IMR-90 (cell line): ENCODE results near the gene GFI1. TPM values are rescaled to one million over a fixed set of nuclear protein-coding genes. Genes with fewer than 3 reads are reported as not detected.
"Not testable (repeated sequence)": the region's sequence is repeated elsewhere in the genome, so short reads cannot be mapped to it uniquely, and the experiment has no call there.

Experiments used
- ATAC-seq: fragments of 200-7000 bp; cut with Tn5 transposase; 2 replicates; pipeline ENCODE4 v1.9.1; 2020; ENCODE audit warnings: low read depth, mild to moderate bottlenecking, moderate library complexity
- BruUV-seq: library from RNA; stranded (reverse); fragments of 400-500 nt; replicated peaks from 2 replicates; lab custom pipeline; 2021; lab: Mats Ljungman, UMichigan
- CTCF ChIA-PET: fragments of 300-600 bp; formaldehyde crosslinking; extraction: SDS; loops from one replicate; lab custom pipeline; 2021; ENCODE audit warnings: antibody characterized with exemption; lab: Yijun Ruan, JAX
- POLR2A ChIA-PET: fragments of 300-600 bp; sonication (Branson Sonifier 250); formaldehyde crosslinking; loops from one replicate; lab custom pipeline; 2022; ENCODE audit warnings: antibody characterized with exemption; ENCODE audit not compliant: unreplicated experiment; lab: Charles Lee
- DNase-seq: peaks from one replicate; pipeline ENCODE4 v3.0.0; 2013
- H2AFZ ChIP-seq: replicated peaks from 2 replicates; pipeline ENCODE3; 2013; ENCODE audit warnings: low read length, mild to moderate bottlenecking; ENCODE audit not compliant: poor library complexity
- H2AK5ac ChIP-seq: 2 replicates; pipeline ENCODE4 v1.6.1; 2013; ENCODE audit warnings: low read depth, low read length, inconsistent platforms
- H2AK9ac ChIP-seq: replicated peaks from 2 replicates; pipeline ENCODE3; 2013; ENCODE audit warnings: mild to moderate bottlenecking, low read depth, low read length, moderate library complexity; ENCODE audit not compliant: poor library complexity
- H2BK120ac ChIP-seq: 2 replicates; pipeline ENCODE4 v1.6.1; 2013; ENCODE audit warnings: low read depth, low read length, inconsistent platforms
- H2BK15ac ChIP-seq: 3 replicates; pipeline ENCODE4 v1.6.1; 2013; ENCODE audit warnings: low read depth, low read length, inconsistent platforms
- H2BK20ac ChIP-seq: 2 replicates; pipeline ENCODE4 v1.6.1; 2013; ENCODE audit warnings: low read depth, mild to moderate bottlenecking, inconsistent platforms, low read length, moderate library complexity
- H2BK5ac ChIP-seq: 2 replicates; pipeline ENCODE4 v1.6.1; 2013; ENCODE audit warnings: mild to moderate bottlenecking, low read depth, low read length, inconsistent platforms; ENCODE audit not compliant: poor library complexity, severe bottlenecking
- H3K14ac ChIP-seq: replicated peaks from 2 replicates; pipeline ENCODE4 v1.6.1; 2013; ENCODE audit warnings: low read depth, low read length, inconsistent platforms
- H3K18ac ChIP-seq: 2 replicates; pipeline ENCODE4 v1.6.1; 2013; ENCODE audit warnings: low read depth, low read length, control low read depth
- H3K23ac ChIP-seq: 2 replicates; pipeline ENCODE4 v1.6.1; 2013; ENCODE audit warnings: low read depth, low read length, inconsistent platforms
- H3K27ac ChIP-seq: 2 replicates; pipeline ENCODE4 v1.5.1; 2013; ENCODE audit warnings: mild to moderate bottlenecking, control low read depth, low read length; ENCODE audit not compliant: insufficient read depth
- H3K27me3 ChIP-seq: 2 replicates; pipeline ENCODE4 v1.6.1; 2013; ENCODE audit warnings: low read length; ENCODE audit not compliant: control insufficient read depth, insufficient read depth
- H3K36me3 ChIP-seq: 2 replicates; pipeline ENCODE4 v1.6.1; 2013; ENCODE audit warnings: low read length, mixed read lengths; ENCODE audit not compliant: control insufficient read depth, insufficient read depth
- H3K4ac ChIP-seq: 2 replicates; pipeline ENCODE4 v1.6.1; 2013; ENCODE audit warnings: low read depth, low read length, inconsistent platforms
- H3K4me1 ChIP-seq: 2 replicates; pipeline ENCODE4 v1.6.1; 2013; ENCODE audit warnings: low read length, mixed read lengths; ENCODE audit not compliant: control insufficient read depth, insufficient read depth
- H3K4me2 ChIP-seq: 2 replicates; pipeline ENCODE4 v1.6.1; 2013; ENCODE audit warnings: low read depth, mild to moderate bottlenecking, control low read depth, low read length, moderate library complexity
- H3K4me3 ChIP-seq: 2 replicates; pipeline ENCODE4 v1.5.1; 2013; ENCODE audit warnings: low read depth, mild to moderate bottlenecking, control low read depth, low read length, moderate library complexity; ENCODE audit not compliant: insufficient read depth
- H3K56ac ChIP-seq: 2 replicates; pipeline ENCODE4 v1.6.1; 2013; ENCODE audit warnings: low read length, inconsistent platforms; ENCODE audit not compliant: insufficient read depth; ENCODE audit errors: extremely low read depth
- H3K79me1 ChIP-seq, 2 experiments: 2 replicates each; pipeline ENCODE4 v1.6.1; 2013; ENCODE audit warnings: low read length in 2 of 2, inconsistent platforms in 1 of 2, low read depth in 1 of 2
- H3K9ac ChIP-seq: 2 replicates; pipeline ENCODE4 v1.6.1; 2013; ENCODE audit warnings: low read depth, low read length, control low read depth
- H3K9me1 ChIP-seq: 2 replicates; pipeline ENCODE4 v1.6.1; 2013; ENCODE audit warnings: low read length, inconsistent platforms; ENCODE audit not compliant: insufficient read depth
- H3K9me3 ChIP-seq: 2 replicates; pipeline ENCODE4 v1.6.1; 2013; ENCODE audit warnings: low read length; ENCODE audit not compliant: control insufficient read depth, insufficient read depth
- H4K20me1 ChIP-seq: 2 replicates; pipeline ENCODE4 v1.6.1; 2013; ENCODE audit warnings: low read length, inconsistent platforms; ENCODE audit not compliant: insufficient read depth
- H4K5ac ChIP-seq: 2 replicates; pipeline ENCODE4 v1.6.1; 2013; ENCODE audit warnings: mild to moderate bottlenecking, low read depth, low read length, control low read depth
- H4K8ac ChIP-seq, 2 experiments: 2 replicates each; pipeline ENCODE4 v1.6.1; 2013; ENCODE audit warnings: low read depth in 2 of 2, low read length in 2 of 2, control low read depth in 1 of 2, inconsistent platforms in 1 of 2
- H4K91ac ChIP-seq: 2 replicates; pipeline ENCODE4 v1.6.1; 2013; ENCODE audit warnings: low read depth, low read length, inconsistent platforms; ENCODE audit not compliant: insufficient read depth
- WGBS, 2 experiments: methylation state at CpG; one replicate each; pipeline versions ENCODE4 v1.1.5 to v1.1.7; 2013; ENCODE audit warnings: missing lambda C conversion rate in 2 of 2; ENCODE audit not compliant: insufficient read length in 1 of 2; ENCODE audit errors: extremely low coverage in 2 of 2; 5-methylcytosine and 5-hydroxymethylcytosine counted together
- dilution Hi-C: fragments of 300-500 bp; cut with HindIII; formaldehyde crosslinking; loops from one replicate; pipeline ENCODE4 v1.14.3; 2018; ENCODE audit warnings: low sequenced_read_pairs; ENCODE audit not compliant: unreplicated experiment
- in situ Hi-C: fragments of 300-500 bp; cut with MboI; formaldehyde crosslinking; loops from 3 replicates; pipeline ENCODE4 v1.14.3; 2019; ENCODE audit warnings: low sequenced_read_pairs, inconsistent platforms, mixed read lengths
- intact Hi-C: fragments of 100-400 bp; cut with micrococcal nuclease; formaldehyde crosslinking; loops from 2 replicates; pipeline ENCODE4 v1.10.0; 2022
- polyA plus RNA-seq, 3 experiments: library from polyadenylated mRNA; depleted of rRNA; stranded (reverse); fragments of >200 nt; gene quantifications; 2 replicates each; pipeline ENCODE4 v1.2.3, GENCODE V29; 2012; ENCODE audit warnings: low replicate concordance in 1 of 3
- total RNA-seq: library from RNA; depleted of rRNA; stranded (reverse); fragments of >200 nt; gene quantifications from 2 replicates; pipeline ENCODE4 v1.2.3, GENCODE V29; 2012

Gene GFI1
- total and polyA plus RNA-seq, 2 of the 4 experiments (the other 2 are of a cell fraction) = under 0.01 to 0.21 TPM

DNA sequence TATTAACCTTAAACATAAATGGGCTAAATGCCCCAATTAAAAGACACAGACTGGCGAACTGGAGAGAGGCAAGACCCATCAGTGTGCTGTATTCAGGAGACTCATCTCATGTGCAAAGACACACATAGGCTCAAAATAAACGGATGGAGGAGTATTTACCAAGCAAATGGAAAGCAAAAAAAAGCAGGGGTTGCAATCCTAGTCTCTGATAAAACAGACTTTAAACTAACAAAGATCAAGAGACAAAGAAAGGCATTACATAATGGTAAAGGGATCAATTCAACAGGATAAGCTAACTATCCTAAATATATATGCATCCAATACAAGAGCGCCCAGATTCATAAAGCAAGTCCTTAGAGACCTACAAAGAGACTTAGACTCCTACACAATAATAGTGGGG, 45.2 kb upstream of the GFI1 start:
- WGBS, 2 experiments = no CpG with 5 or more reads among the region's 3 CpGs
- H3K9me3 ChIP-seq, H3K79me1 ChIP-seq, H2BK120ac ChIP-seq, H3K4me3 ChIP-seq, H3K36me3 ChIP-seq, intact Hi-C loops, H3K4me1 ChIP-seq, H3K23ac ChIP-seq, H3K9me1 ChIP-seq, BruUV-seq, H2AK9ac ChIP-seq, H3K27me3 ChIP-seq, H3K56ac ChIP-seq, H3K4me2 ChIP-seq, H3K4ac ChIP-seq, CTCF ChIA-PET, H4K20me1 ChIP-seq, H4K91ac ChIP-seq, H3K18ac ChIP-seq, in situ Hi-C loops, H2BK20ac ChIP-seq, H4K5ac ChIP-seq, H2AK5ac ChIP-seq, H3K9ac ChIP-seq, DNase-seq, ATAC-seq, H3K27ac ChIP-seq, H3K14ac ChIP-seq, H2AFZ ChIP-seq, POLR2A ChIA-PET, dilution Hi-C loops, H4K8ac ChIP-seq, H2BK15ac ChIP-seq, H2BK5ac ChIP-seq: not testable (repeated sequence)
